ENCODE results near the gene SPON1. TPM values are rescaled to one million over a fixed set of nuclear protein-coding genes. Genes with fewer than 3 reads are reported as not detected.

The SPON1 gene
- total and polyA plus RNA-seq, 2 of the 8 experiments (the other 6 are each of a cell fraction or from before 2014, with no cell fraction given): 1.5 to 5.4 TPM

DNA sequence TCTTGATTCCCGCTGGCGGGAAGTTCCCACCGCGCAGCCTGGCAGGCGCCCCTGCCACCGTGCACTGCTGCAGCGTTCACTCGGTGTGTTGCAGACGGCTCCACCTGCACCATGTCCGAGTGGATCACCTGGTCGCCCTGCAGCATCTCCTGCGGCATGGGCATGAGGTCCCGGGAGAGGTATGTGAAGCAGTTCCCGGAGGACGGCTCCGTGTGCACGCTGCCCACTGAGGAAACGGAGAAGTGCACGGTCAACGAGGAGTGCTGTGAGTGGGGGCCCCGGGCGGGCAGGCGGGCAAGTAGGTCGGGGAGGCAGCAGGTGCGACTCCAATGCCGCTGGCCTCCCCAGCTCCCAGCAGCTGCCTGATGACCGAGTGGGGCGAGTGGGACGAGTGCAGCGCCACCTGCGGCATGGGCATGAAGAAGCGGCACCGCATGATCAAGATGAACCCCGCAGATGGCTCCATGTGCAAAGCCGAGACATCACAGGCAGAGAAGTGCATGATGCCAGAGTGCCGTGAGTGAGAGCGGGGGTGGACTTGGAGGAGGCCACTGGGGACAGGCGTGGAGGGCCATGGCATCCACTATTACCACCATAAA is 296.8 kb downstream of the SPON1 start (continued):
- TF ChIP-seq, protein P1, sequence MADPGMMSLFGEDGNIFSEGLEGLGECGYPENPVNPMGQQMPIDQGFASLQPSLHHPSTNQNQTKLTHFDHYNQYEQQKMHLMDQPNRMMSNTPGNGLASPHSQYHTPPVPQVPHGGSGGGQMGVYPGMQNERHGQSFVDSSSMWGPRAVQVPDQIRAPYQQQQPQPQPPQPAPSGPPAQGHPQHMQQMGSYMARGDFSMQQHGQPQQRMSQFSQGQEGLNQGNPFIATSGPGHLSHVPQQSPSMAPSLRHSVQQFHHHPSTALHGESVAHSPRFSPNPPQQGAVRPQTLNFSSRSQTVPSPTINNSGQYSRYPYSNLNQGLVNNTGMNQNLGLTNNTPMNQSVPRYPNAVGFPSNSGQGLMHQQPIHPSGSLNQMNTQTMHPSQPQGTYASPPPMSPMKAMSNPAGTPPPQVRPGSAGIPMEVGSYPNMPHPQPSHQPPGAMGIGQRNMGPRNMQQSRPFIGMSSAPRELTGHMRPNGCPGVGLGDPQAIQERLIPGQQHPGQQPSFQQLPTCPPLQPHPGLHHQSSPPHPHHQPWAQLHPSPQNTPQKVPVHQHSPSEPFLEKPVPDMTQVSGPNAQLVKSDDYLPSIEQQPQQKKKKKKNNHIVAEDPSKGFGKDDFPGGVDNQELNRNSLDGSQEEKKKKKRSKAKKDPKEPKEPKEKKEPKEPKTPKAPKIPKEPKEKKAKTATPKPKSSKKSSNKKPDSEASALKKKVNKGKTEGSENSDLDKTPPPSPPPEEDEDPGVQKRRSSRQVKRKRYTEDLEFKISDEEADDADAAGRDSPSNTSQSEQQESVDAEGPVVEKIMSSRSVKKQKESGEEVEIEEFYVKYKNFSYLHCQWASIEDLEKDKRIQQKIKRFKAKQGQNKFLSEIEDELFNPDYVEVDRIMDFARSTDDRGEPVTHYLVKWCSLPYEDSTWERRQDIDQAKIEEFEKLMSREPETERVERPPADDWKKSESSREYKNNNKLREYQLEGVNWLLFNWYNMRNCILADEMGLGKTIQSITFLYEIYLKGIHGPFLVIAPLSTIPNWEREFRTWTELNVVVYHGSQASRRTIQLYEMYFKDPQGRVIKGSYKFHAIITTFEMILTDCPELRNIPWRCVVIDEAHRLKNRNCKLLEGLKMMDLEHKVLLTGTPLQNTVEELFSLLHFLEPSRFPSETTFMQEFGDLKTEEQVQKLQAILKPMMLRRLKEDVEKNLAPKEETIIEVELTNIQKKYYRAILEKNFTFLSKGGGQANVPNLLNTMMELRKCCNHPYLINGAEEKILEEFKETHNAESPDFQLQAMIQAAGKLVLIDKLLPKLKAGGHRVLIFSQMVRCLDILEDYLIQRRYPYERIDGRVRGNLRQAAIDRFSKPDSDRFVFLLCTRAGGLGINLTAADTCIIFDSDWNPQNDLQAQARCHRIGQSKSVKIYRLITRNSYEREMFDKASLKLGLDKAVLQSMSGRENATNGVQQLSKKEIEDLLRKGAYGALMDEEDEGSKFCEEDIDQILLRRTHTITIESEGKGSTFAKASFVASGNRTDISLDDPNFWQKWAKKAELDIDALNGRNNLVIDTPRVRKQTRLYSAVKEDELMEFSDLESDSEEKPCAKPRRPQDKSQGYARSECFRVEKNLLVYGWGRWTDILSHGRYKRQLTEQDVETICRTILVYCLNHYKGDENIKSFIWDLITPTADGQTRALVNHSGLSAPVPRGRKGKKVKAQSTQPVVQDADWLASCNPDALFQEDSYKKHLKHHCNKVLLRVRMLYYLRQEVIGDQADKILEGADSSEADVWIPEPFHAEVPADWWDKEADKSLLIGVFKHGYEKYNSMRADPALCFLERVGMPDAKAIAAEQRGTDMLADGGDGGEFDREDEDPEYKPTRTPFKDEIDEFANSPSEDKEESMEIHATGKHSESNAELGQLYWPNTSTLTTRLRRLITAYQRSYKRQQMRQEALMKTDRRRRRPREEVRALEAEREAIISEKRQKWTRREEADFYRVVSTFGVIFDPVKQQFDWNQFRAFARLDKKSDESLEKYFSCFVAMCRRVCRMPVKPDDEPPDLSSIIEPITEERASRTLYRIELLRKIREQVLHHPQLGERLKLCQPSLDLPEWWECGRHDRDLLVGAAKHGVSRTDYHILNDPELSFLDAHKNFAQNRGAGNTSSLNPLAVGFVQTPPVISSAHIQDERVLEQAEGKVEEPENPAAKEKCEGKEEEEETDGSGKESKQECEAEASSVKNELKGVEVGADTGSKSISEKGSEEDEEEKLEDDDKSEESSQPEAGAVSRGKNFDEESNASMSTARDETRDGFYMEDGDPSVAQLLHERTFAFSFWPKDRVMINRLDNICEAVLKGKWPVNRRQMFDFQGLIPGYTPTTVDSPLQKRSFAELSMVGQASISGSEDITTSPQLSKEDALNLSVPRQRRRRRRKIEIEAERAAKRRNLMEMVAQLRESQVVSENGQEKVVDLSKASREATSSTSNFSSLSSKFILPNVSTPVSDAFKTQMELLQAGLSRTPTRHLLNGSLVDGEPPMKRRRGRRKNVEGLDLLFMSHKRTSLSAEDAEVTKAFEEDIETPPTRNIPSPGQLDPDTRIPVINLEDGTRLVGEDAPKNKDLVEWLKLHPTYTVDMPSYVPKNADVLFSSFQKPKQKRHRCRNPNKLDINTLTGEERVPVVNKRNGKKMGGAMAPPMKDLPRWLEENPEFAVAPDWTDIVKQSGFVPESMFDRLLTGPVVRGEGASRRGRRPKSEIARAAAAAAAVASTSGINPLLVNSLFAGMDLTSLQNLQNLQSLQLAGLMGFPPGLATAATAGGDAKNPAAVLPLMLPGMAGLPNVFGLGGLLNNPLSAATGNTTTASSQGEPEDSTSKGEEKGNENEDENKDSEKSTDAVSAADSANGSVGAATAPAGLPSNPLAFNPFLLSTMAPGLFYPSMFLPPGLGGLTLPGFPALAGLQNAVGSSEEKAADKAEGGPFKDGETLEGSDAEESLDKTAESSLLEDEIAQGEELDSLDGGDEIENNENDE (IDR thresholded peaks at IDR 0.05; ENCODE audit: insufficient replicate concordance, low read length): no peak
- no peak for TF ChIP-seq KDM1A (IDR thresholded peaks at IDR 0.05; ENCODE audit: borderline replicate concordance, low read length)
- TF ChIP-seq CHD2 (IDR thresholded peaks at IDR 0.05; ENCODE audit: low read length): no peak
- no peak for TF ChIP-seq NRF1 (IDR thresholded peaks at IDR 0.05; ENCODE audit: low read depth, low read length)
- no peak for TF ChIP-seq RBBP5 (IDR thresholded peaks at IDR 0.05; ENCODE audit: borderline replicate concordance, low read depth, low read length)
- TF ChIP-seq CTCF (IDR thresholded peaks at IDR 0.05; ENCODE audit: control extremely low read depth in 1 of 3, insufficient read depth in 1 of 3, low read depth in 1 of 3, low read length in 3 of 3): peak in 2 of 3 experiments; percentile 36 to 39; a peak in 2 of 4 replicates
- TF ChIP-seq BACH1 (IDR thresholded peaks at IDR 0.05; ENCODE audit: low read length): no peak
- no peak for TF ChIP-seq HDAC2 (IDR thresholded peaks at IDR 0.05; ENCODE audit: borderline replicate concordance in 1 of 2, low read depth in 2 of 2, low read length in 2 of 2)
